WERI-Rb-1 (cell line): Measurements from ENCODE around the gene CAPN1.
A peak's percentile ranks its signal among the peaks of the same experiment; 100 is the strongest.

Experiments
- DNase-seq: peaks from one replicate; pipeline ENCODE4 v3.0.0-alpha.2; 2020
- H3K27ac ChIP-seq: fragments of 250-450 bp; sonication (Bioruptor Pico); 2 replicates; pipeline ENCODE4 v1.5.1; 2020; ENCODE audit warnings: mild to moderate bottlenecking, moderate library complexity
- H3K27me3 ChIP-seq: fragments of 250-450 bp; sonication (Bioruptor Pico); 2 replicates; pipeline ENCODE4 v1.5.1; 2021; ENCODE audit warnings: mild to moderate bottlenecking, low read depth, moderate library complexity; ENCODE audit not compliant: insufficient read depth, severe bottlenecking
- H3K36me3 ChIP-seq: fragments of 250-450 bp; sonication (Bioruptor Pico); 2 replicates; pipeline ENCODE4 v1.5.1; 2020; ENCODE audit warnings: mild to moderate bottlenecking, moderate library complexity
- H3K4me3 ChIP-seq: 2 replicates; pipeline ENCODE4 v1.5.1; 2011; ENCODE audit warnings: low read depth, mild to moderate bottlenecking, control low read depth, low read length
- H3K9me3 ChIP-seq: fragments of 250-450 bp; sonication (Bioruptor Pico); 2 replicates; pipeline ENCODE4 v1.5.1; 2021; ENCODE audit warnings: mild to moderate bottlenecking, moderate library complexity; ENCODE audit not compliant: severe bottlenecking
- TF ChIP-seq, protein P1 (sequence below): IDR thresholded peaks from 2 replicates; pipeline ENCODE4 v1.5.1; 2011; ENCODE audit warnings: low read depth, mild to moderate bottlenecking, control low read depth, inconsistent platforms, low read length

The CAPN1 gene

DNA sequence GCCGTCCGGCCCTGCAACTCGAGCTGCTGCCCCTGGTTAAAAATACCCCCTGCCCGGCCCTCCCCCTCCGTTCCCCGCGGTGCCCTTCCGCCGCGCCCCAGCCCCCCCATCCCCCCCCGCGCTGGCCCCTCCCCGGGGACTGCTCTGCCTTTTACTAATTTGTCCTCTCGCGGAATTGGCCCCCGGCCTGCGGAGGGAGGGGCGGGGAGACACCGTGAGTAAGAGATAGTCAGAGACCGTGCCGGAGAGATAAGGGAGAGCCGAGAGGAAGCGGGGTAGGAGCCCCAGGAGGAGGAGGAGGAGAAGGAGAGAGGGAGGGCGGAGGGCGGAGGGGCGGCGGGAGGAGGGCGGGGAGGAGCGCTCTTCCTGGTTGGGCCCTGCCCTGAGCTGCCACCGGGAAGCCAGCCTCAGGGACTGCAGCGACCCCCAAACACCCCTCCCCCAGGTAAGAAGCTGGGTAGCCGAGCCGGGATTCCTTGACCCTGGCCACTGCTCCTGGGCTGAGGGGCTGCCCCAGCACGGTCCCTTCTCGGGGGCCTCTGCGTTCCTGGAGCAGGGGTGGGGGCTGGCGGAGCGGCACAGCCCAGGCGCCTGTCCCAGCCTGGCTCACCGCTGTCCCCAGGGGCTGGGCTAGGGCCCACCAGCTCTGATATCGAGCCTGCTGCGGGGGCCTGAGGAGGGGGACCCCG lies at the start of gene CAPN1:
TSS of gene CAPN1 (plus strand) at position 360 of the 689 bp plus-strand sequence. CDS start 774 bp downstream, outside the sequence.
- DNase-seq = peak; percentile 72
- H3K36me3 ChIP-seq = peaks cover 11% of the 10 kb centered on the region
- no peaks in the 10 kb centered on the region for H3K9me3 ChIP-seq
- no peaks in the 10 kb centered on the region for H3K27me3 ChIP-seq
- H3K4me3 ChIP-seq = peak within 1 kb of the TSS; percentile 92
- peak within 1 kb of the TSS; percentile 92 for H3K27ac ChIP-seq
- TF ChIP-seq, protein P1, sequence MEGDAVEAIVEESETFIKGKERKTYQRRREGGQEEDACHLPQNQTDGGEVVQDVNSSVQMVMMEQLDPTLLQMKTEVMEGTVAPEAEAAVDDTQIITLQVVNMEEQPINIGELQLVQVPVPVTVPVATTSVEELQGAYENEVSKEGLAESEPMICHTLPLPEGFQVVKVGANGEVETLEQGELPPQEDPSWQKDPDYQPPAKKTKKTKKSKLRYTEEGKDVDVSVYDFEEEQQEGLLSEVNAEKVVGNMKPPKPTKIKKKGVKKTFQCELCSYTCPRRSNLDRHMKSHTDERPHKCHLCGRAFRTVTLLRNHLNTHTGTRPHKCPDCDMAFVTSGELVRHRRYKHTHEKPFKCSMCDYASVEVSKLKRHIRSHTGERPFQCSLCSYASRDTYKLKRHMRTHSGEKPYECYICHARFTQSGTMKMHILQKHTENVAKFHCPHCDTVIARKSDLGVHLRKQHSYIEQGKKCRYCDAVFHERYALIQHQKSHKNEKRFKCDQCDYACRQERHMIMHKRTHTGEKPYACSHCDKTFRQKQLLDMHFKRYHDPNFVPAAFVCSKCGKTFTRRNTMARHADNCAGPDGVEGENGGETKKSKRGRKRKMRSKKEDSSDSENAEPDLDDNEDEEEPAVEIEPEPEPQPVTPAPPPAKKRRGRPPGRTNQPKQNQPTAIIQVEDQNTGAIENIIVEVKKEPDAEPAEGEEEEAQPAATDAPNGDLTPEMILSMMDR = no peak

DNA sequence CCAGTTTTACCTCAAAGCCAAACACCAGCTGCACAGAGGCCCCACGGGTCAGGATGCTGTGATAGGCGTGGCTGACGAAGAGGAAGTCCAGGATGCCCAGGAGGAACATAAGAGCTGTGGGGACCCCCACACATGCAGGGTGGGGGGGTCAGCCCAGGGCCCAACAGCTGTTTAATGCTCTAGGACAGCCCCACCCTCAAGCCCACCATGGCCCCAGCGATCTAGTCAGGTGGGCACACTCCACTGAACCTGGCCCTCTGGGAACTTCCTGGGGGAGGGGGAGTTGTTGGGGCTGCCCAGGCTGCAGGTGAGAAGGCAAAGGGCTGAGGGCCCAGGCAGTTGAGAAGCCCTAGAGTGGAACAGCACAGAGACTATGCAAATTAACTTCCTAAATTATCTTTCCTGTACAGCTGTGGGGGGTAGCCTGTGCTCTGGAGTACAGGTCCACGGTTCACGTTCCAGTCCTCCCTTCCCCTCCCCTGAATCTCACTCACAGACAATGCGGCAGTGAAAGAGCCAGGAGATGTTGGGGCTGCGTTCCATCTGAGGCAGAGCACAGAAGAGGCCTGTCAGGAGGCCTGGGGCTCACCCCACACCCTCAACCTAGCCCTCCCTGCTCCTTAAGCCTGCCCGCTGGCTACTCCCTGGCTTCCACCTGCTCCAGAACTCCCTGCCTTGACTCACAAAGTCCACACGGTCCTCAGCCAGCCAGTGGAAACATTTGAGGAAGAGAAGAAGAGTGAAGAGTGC lies 49.3 kb upstream of the CAPN1 start:
- H3K9me3 ChIP-seq = no peaks in the 10 kb centered on the region
- no peak overlapping the region for H3K4me3 ChIP-seq
- H3K36me3 ChIP-seq = peaks cover 53% of the 10 kb centered on the region
- no peak overlapping the region for H3K27ac ChIP-seq
- no peaks in the 10 kb centered on the region for H3K27me3 ChIP-seq
- no peak for DNase-seq
- TF ChIP-seq, protein P1 = no peak

DNA sequence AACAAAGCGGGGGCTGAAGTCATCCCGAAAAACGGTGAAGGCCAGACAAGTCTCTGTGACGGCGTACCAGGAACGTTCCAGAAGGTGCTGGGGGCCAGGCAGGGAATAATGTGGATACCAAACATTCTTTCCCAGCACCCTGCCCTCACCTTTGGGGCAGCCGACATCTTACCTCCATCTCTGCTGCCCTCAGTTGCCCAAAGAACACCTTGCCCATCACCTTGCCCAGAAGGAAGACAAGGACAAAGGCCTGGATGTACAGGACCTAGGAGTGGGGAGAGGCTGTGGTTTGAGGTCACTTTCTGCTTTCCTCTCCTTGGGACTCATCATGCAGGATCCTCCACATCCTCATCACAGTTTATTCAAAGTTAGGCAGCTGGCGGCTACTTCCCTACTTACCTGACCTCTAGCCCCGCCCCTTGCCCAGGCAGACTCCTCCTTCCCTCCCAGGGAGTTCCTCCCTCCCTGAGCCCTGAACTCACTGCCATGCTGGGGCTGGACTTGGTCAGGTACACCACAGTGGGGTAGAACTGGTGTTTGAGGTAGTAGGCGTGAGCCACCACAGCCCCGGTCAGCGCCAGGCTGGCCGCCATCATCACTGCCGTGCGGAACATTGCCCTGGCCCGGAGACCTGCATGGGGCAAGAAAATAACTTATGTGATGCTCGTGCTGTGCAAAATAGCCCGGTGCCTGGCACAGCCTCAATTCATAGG lies 48.6 kb upstream of the CAPN1 start:
- peak; percentile 62 for DNase-seq
- no peaks in the 10 kb centered on the region for H3K27me3 ChIP-seq
- TF ChIP-seq, protein P1 = no peak
- peaks cover 47% of the 10 kb centered on the region for H3K36me3 ChIP-seq
- H3K4me3 ChIP-seq = peak overlapping the region; percentile 65
- H3K9me3 ChIP-seq = no peaks in the 10 kb centered on the region
- no peak overlapping the region; the same call in 1 of the 2 replicates for H3K27ac ChIP-seq

DNA sequence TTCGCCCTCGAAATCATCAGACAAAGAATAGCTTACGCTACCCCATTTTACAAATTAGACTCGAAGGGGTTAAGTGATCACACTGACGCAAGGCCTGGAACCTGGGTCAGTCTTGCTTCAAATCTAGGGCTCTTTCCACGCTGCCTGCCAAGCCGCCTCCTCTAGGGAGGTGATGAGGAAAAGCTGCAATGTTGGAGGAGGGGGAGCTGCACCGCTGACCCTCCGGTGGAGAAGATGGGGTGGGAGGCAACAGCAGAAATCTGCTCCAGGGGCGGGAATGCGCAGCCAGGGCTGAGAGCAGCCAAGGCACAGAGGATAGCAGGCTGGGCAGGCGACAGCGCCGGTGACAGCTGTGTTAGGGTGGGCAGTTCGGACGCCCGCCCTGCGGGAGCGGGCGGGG lies 48.0 kb upstream of the CAPN1 start:
- H3K27me3 ChIP-seq = no peaks in the 10 kb centered on the region
- H3K4me3 ChIP-seq = peak overlapping the region; percentile 65
- H3K9me3 ChIP-seq = no peaks in the 10 kb centered on the region
- peak overlapping the region; percentile 100 for H3K27ac ChIP-seq
- peaks cover 42% of the 10 kb centered on the region for H3K36me3 ChIP-seq
- DNase-seq = no peak
- TF ChIP-seq, protein P1 = no peak

DNA sequence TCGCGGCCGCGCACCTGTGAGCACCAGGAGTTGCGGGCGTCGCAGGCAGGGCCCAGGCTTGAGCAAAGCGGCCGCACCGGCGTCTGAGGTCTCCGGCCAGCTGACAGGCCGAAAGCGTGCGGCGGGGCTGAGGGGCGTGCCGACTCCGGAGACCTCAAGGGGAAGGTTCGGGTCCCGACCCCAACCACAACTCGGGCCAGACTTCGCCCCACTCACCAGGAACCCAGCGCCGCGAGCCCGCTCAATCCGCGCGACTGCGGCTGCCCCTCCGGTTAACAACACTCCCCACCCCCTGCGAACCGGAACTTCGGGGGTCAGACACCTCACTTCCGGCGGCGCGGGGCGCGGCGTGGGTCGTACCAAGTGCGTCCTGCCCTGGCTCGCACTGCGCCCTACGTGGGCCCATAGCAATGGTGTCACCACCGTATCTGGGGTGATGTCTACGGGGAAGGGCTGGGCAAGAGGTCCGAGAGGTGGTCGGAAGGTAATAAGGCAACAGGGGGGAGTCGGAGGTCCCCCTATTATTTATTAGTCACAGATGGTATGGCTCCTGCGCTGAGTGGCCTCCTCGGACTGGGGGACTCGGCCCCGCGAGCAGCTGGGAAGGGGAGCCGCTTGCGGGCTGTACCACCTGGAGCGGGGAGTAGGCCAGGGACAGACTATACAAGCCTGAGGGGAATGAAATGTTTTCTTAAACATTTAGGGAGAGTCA lies 47.3 kb upstream of the CAPN1 start, which contains the start of gene SYVN1:
TSS of gene SYVN1 (minus strand) at position 280 of the 712 bp plus-strand sequence. CDS start 918 bp downstream, outside the sequence.
- Histone ChIP-seq H3K36me3 (peaks cover 35% of the 10 kb centered on the region), H3K27ac (peak within 1 kb of the TSS; percentile 100), H3K27me3 (no peaks in the 10 kb centered on the region), H3K4me3 (peak within 1 kb of the TSS; percentile 65), H3K9me3 (no peaks in the 10 kb centered on the region)
- DNase-seq = peak; percentile 90
- TF ChIP-seq, protein P1 = no peak
